HepG2 (cell line): ENCODE results near the gene STAP2. TPM values are rescaled to one million over a fixed set of nuclear protein-coding genes. Genes with fewer than 3 reads are reported as not detected.

ENCODE experiments used
- ATAC-seq: fragments of 200-7000 bp; cut with Tn5 transposase; 3 replicates; pipeline ENCODE4 v1.9.1; 2020; ENCODE audit warnings: mild to moderate bottlenecking, moderate library complexity
- BruUV-seq: library from RNA; stranded (reverse); fragments of 400-500 nt; replicated peaks from 2 replicates; lab custom pipeline; 2021; lab: Mats Ljungman, UMichigan
- CTCF ChIA-PET: fragments of 300-600 bp; formaldehyde crosslinking; extraction: SDS; loops from one replicate; lab custom pipeline; 2021; ENCODE audit warnings: low total read pairs, inconsistent platforms, low intra/inter-chr PET ratio; lab: Yijun Ruan, JAX
- POLR2A ChIA-PET: fragments of 350-600 bp; sonication (Branson Sonifier 250); formaldehyde crosslinking; loops from one replicate; lab custom pipeline; 2020; ENCODE audit warnings: antibody characterized with exemption, inconsistent platforms; lab: Yijun Ruan, JAX
- DNase-seq: peaks from one replicate; pipeline ENCODE4 v3.0.0-alpha.2; 2015; ENCODE audit warnings: low spot score
- FAIRE-seq: peaks from 3 replicates; lab custom pipeline; 2011; peaks lifted over from hg19 to GRCh38; lab: Jason Lieb, UNC
- H2AFZ ChIP-seq: one replicate; pipeline ENCODE4 v1.6.1; 2011; ENCODE audit warnings: low read length, inconsistent platforms
- H3K27ac ChIP-seq: fragments of 300-600 bp; 3 replicates; pipeline ENCODE4 v1.8.0; 2011; ENCODE audit warnings: mixed run types, mild to moderate bottlenecking, mixed read lengths, low read length, inconsistent platforms; ENCODE audit not compliant: insufficient read depth; ENCODE audit errors: extremely low read length
- H3K27me3 ChIP-seq, 2 experiments: fragments of 200-600 bp in 1 of 2; 2 replicates in 1 of 2; 3 replicates in 1 of 2; pipeline versions ENCODE4 v1.6.0 to v1.8.0; 2011; ENCODE audit warnings: low read length in 2 of 2, mild to moderate bottlenecking in 2 of 2, moderate library complexity in 2 of 2, inconsistent platforms in 1 of 2; ENCODE audit not compliant: insufficient read depth in 2 of 2, control insufficient read depth in 1 of 2
- H3K36me3 ChIP-seq, 2 experiments: fragments of 200-600 bp in 1 of 2; replicated peaks in 1 of 2; 2 replicates in 1 of 2; 3 replicates in 1 of 2; pipeline versions ENCODE4 v1.5.1 to v1.8.0; 2011; ENCODE audit warnings: low read length in 2 of 2, inconsistent platforms in 1 of 2; ENCODE audit not compliant: insufficient read depth in 2 of 2, control insufficient read depth in 1 of 2
- H3K4me1 ChIP-seq: 2 replicates; pipeline ENCODE4 v1.5.1; 2012; ENCODE audit warnings: low read length, inconsistent platforms; ENCODE audit not compliant: insufficient read depth
- H3K4me2 ChIP-seq: 2 replicates; pipeline ENCODE4 v1.6.0; 2011; ENCODE audit warnings: low read depth, low read length, inconsistent platforms
- H3K4me3 ChIP-seq, 3 experiments: fragments of 200-600 bp in 1 of 3; sonication (generic), shearing (Covaris generic) in 1 of 3; replicated peaks in 1 of 3; 2 replicates each; pipeline ENCODE4 v1.5.1; 2011 to 2016; ENCODE audit warnings: low read length in 3 of 3, inconsistent platforms in 2 of 3, low read depth in 2 of 3, mild to moderate bottlenecking in 2 of 3, control low read depth in 1 of 3, mixed read lengths in 1 of 3; ENCODE audit not compliant: insufficient read depth in 1 of 3
- H3K79me2 ChIP-seq: one replicate; pipeline ENCODE4 v1.6.1; 2011; ENCODE audit warnings: low read length, inconsistent platforms; ENCODE audit not compliant: insufficient read depth
- H3K9ac ChIP-seq: 2 replicates; pipeline ENCODE4 v1.6.0; 2011; ENCODE audit warnings: mild to moderate bottlenecking, low read depth, low read length, inconsistent platforms; ENCODE audit not compliant: insufficient read depth
- H3K9me3 ChIP-seq: 2 replicates; pipeline ENCODE4 v1.5.1; 2012; ENCODE audit warnings: mild to moderate bottlenecking, low read length
- H4K20me1 ChIP-seq: 2 replicates; pipeline ENCODE4 v1.6.0; 2011; ENCODE audit warnings: inconsistent platforms, mild to moderate bottlenecking, low read length, moderate library complexity; ENCODE audit not compliant: insufficient read depth
- ATF7 ChIP-seq, 2 experiments: fragments of 450-650 bp in 1 of 2; sonication (generic) in 1 of 2; formaldehyde crosslinking in 1 of 2; IDR thresholded peaks; 2 replicates each; pipeline versions ENCODE4 v1.4.0 to v1.6.1; 2016 to 2020; ENCODE audit warnings: antibody characterized with exemption in 1 of 2, mild to moderate bottlenecking in 1 of 2, missing genetic modification reagents in 1 of 2
- GFI1 ChIP-seq: sonication (generic); formaldehyde crosslinking; IDR thresholded peaks from 2 replicates; pipeline ENCODE4 v1.5.0; 2020; ENCODE audit warnings: missing genetic modification reagents, mild to moderate bottlenecking, borderline replicate concordance
- MEIS1 ChIP-seq: sonication (generic); formaldehyde crosslinking; IDR thresholded peaks from 2 replicates; pipeline ENCODE4 v1.9.0; 2021; ENCODE audit warnings: mild to moderate bottlenecking, missing genetic modification reagents, moderate library complexity, borderline replicate concordance
- POLR2AphosphoS5 ChIP-seq: IDR thresholded peaks from 2 replicates; pipeline ENCODE4 v1.6.1; 2012; ENCODE audit warnings: low read depth, low read length
- RBFOX2 ChIP-seq: fragments of 200-400 bp; formaldehyde crosslinking; IDR thresholded peaks from 2 replicates; pipeline ENCODE4 v1.6.1; 2017; ENCODE audit warnings: low read depth, mild to moderate bottlenecking, low read length
- SRSF4 ChIP-seq: fragments of 200-400 bp; formaldehyde crosslinking; IDR thresholded peaks from one replicate; pipeline ENCODE4 v1.6.1; 2018; ENCODE audit warnings: mild to moderate bottlenecking, low read depth, low read length, moderate library complexity; ENCODE audit not compliant: poor library complexity, severe bottlenecking
- ZBTB2 ChIP-seq: sonication (generic); formaldehyde crosslinking; IDR thresholded peaks from 2 replicates; pipeline ENCODE4 v1.8.0; 2022; ENCODE audit warnings: low read depth, missing genetic modification reagents
- ZBTB33 ChIP-seq: sonication (generic); formaldehyde crosslinking; IDR thresholded peaks from 2 replicates; pipeline ENCODE4 v1.4.0; 2020; ENCODE audit warnings: missing genetic modification reagents
- ZNF773 ChIP-seq: sonication (generic); formaldehyde crosslinking; IDR thresholded peaks from 2 replicates; pipeline ENCODE4 v1.4.0; 2020; ENCODE audit warnings: missing genetic modification reagents, borderline replicate concordance
- ZSCAN31 ChIP-seq: sonication (generic); formaldehyde crosslinking; IDR thresholded peaks from 2 replicates; pipeline ENCODE4 v1.5.0; 2020; ENCODE audit warnings: low read depth, mild to moderate bottlenecking, missing genetic modification reagents
- WGBS: methylation state at CpG from one replicate; pipeline ENCODE4 v1.1.6; 2017; ENCODE audit warnings: low lambda C conversion rate; 5-methylcytosine and 5-hydroxymethylcytosine counted together
- in situ Hi-C: cut with HindIII; loops from 2 replicates; pipeline ENCODE4 v1.10.0; 2017; ENCODE audit warnings: low pct_unique_long_range_greater_than_20kb; ENCODE audit not compliant: extremely low pct_ligation_motif_present
- intact Hi-C: fragments of 100-400 bp; cut with micrococcal nuclease; formaldehyde crosslinking; loops from one replicate; pipeline ENCODE4 v1.10.0; 2022; ENCODE audit not compliant: unreplicated experiment
- polyA plus RNA-seq, 8 experiments: library from polyadenylated mRNA; depleted of rRNA in 3 of 8; stranded (reverse) in 7 of 8; unstranded in 1 of 8; fragments of >200 nt; fragmentation: Illumina TruSeq in 4 of 8; extraction: Trizol in 4 of 8; gene quantifications; 2 replicates each; pipeline versions ENCODE4 v1.2.1 to v1.2.3, GENCODE V29; 2011 to 2016; ENCODE audit warnings: low read depth in 4 of 8, missing spikeins in 1 of 8, mixed read lengths in 1 of 8; ENCODE audit not compliant: insufficient read depth in 1 of 8
- total RNA-seq, 5 experiments: library from RNA; depleted of rRNA; stranded (reverse); fragments of >200 nt; fragmentation: Illumina TruSeq; extraction: Trizol; gene quantifications; 2 replicates each; pipeline ENCODE4 v1.2.3, GENCODE V29; 2016; ENCODE audit warnings: low read depth in 1 of 5
- TF ChIP-seq, protein P1 (sequence below): sonication (generic); formaldehyde crosslinking; IDR thresholded peaks from 2 replicates; pipeline ENCODE4 v1.4.0; 2020; ENCODE audit warnings: missing genetic modification reagents; ENCODE audit errors: not compliant biosample characterization

Gene STAP2
- total and polyA plus RNA-seq, 2 of the 13 experiments (the other 11 are each of a cell fraction or from before 2014, with no cell fraction given): 39.0 to 43.7 TPM

- no peaks in the 10 kb centered on the region for H3K9me3 ChIP-seq
- ATAC-seq: no peak
- H3K9ac ChIP-seq: no peak overlapping the region
- CTCF ChIA-PET: no interaction called here
- H3K36me3 ChIP-seq: no peaks in the 10 kb centered on the region
- no peak overlapping the region for H3K27ac ChIP-seq
- 28% methylated on average over 21 of the region's 71 CpGs for WGBS
- no peak for DNase-seq
- no peaks in the 10 kb centered on the region for H3K79me2 ChIP-seq
- H3K27me3 ChIP-seq: peaks cover 0 to 46% of the 10 kb centered on the region in 2 experiments
- peak overlapping the region in 1 of 3 experiments; percentile 33; a peak in 1 of 6 replicates for H3K4me3 ChIP-seq
- no peaks in the 10 kb centered on the region for H4K20me1 ChIP-seq
- BruUV-seq: no TSS peak
- no peak for FAIRE-seq
- intact Hi-C loops: no loop called here
- in situ Hi-C loops: no loop called here
- no peak overlapping the region for H2AFZ ChIP-seq
- peaks cover 18% of the 10 kb centered on the region for H3K4me1 ChIP-seq
- TF ChIP-seq, protein P1, sequence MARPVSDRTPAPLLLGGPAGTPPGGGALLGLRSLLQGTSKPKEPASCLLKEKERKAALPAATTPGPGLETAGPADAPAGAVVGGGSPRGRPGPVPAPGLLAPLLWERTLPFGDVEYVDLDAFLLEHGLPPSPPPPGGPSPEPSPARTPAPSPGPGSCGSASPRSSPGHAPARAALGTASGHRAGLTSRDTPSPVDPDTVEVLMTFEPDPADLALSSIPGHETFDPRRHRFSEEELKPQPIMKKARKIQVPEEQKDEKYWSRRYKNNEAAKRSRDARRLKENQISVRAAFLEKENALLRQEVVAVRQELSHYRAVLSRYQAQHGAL (CRISPR knock-in tag): no peak
- 0 out of 2 replicates have a peak, but pooled peaks have one; percentile 52 for TF ChIP-seq ZBTB33 (CRISPR knock-in tag)
- POLR2A ChIA-PET: no interaction called here
- peak overlapping the region; percentile 53 for H3K4me2 ChIP-seq
These were observed 58.9 kb downstream of the STAP2 start for GRCh38 chr19:4279530-4280422.

- Histone ChIP-seq H3K27me3 (peaks cover 0 to 46% of the 10 kb centered on the region in 2 experiments), H3K4me3 (peak overlapping the region; percentile 12 to 33 (median 27); a peak in 4 of 6 replicates), H3K4me1 (peaks cover 12% of the 10 kb centered on the region; the same call in 1 of the 2 replicates), H3K79me2 (no peaks in the 10 kb centered on the region), H2AFZ (no peak overlapping the region), H3K27ac (no peak overlapping the region), H4K20me1 (no peaks in the 10 kb centered on the region), H3K9me3 (no peaks in the 10 kb centered on the region), H3K9ac (no peak overlapping the region), H3K36me3 (no peaks in the 10 kb centered on the region), H3K4me2 (peak overlapping the region; percentile 53)
- no TSS peak for BruUV-seq
- peak; percentile 13; the same call in 2 of the 3 replicates for ATAC-seq
- no peak for DNase-seq
- no peak for FAIRE-seq
- ChIA-PET CTCF (no interaction called here), POLR2A (interaction anchor here (2.1 kb wide), 1 partner anchor 74 kb away, joined by 5 read pairs; no protein-coding TSS in a partner anchor)
- intact Hi-C loops (no loop called here), in situ Hi-C loops (no loop called here)
- 33% methylated on average over 3 of the region's 30 CpGs for WGBS
- TF ChIP-seq SRSF4: no peak
- no peak for TF ChIP-seq RBFOX2
- TF ChIP-seq ZSCAN31 (CRISPR knock-in tag): no peak
- TF ChIP-seq ZBTB2: no peak
- TF ChIP-seq MEIS1: no peak
- no peak for TF ChIP-seq GFI1 (CRISPR knock-in tag)
- no peak for TF ChIP-seq POLR2AphosphoS5
- TF ChIP-seq ATF7 (IDR thresholded peaks at IDR 0.05): no peak
- no peak for TF ChIP-seq ATF7 (CRISPR knock-in tag; IDR thresholded peaks at IDR 0.05)
- no peak for TF ChIP-seq ZNF773
These were observed 59.4 kb downstream of the STAP2 start for GRCh38 chr19:4279267-4279529.
